ENCODE measurements around the gene RACK1.

DNA sequence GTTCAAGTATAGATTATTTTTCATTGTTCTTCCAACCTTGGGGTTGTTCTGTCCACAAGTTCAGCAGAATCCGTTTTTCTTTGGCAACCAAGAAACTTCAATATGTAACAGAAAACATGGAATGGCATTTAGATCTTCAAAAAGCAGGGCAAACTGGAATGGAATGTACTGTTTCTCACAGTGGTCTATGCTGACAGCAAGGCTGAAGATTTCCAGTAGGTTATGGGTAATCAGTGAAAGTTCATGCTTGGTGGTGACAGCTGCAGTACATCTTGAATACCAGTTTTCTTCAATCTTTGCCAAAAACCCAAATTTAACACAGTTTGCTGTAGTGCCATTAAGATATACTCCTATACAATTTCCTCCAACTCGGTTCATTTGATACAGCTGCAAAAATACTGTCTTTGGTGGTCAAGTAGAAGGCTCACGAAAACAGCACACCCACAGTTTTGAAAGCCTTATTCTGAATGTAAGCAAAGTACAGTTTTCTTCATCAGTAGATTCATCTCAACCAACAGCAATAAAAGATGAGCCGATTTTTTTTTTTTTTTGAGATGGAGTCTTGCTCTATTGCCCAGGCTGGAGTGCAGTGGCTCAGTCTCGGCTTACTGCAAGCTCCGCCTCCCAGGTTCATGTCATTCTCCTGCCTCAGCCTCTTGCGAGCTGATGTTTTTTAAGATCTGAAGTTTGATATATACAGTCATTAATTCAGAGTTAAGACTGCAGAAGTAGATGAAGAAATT is 12.3 kb upstream of the RACK1 start:
- TF ChIP-seq POLR2A (IDR thresholded peaks at IDR 0.05; ENCODE audit: low read length) (peak; percentile 9), GATA1 (IDR thresholded peaks at IDR 0.05; ENCODE audit: low read depth, low read length) (no peak)
